DOHH2 (cell line): ENCODE data around the gene IDH3B.

Experiments
- H3F3A ChIP-seq: fragments of 200-600 bp; sonication (generic), shearing (Covaris generic); 2 replicates; pipeline ENCODE4 v1.6.0; 2016; ENCODE audit warnings: antibody characterized with exemption, mild to moderate bottlenecking; ENCODE audit not compliant: control insufficient read depth, insufficient read depth
- H3K27ac ChIP-seq: fragments of 200-600 bp; sonication (generic); 2 replicates; pipeline ENCODE4 v1.5.1; 2014; ENCODE audit warnings: low read depth, mild to moderate bottlenecking, low read length, moderate library complexity
- H3K27me3 ChIP-seq: fragments of 200-600 bp; sonication (generic); 2 replicates; pipeline ENCODE4 v1.6.1; 2014; ENCODE audit warnings: mild to moderate bottlenecking, low read length, mixed read lengths; ENCODE audit not compliant: control insufficient read depth
- H3K36me3 ChIP-seq: fragments of 200-600 bp; sonication (generic); 2 replicates; pipeline ENCODE4 v1.6.1; 2014; ENCODE audit warnings: mild to moderate bottlenecking, low read length, moderate library complexity, mixed read lengths; ENCODE audit not compliant: control insufficient read depth
- H3K4me1 ChIP-seq: fragments of 200-600 bp; sonication (generic); 2 replicates; pipeline ENCODE4 v1.6.1; 2014; ENCODE audit warnings: mild to moderate bottlenecking, low read length, mixed read lengths; ENCODE audit not compliant: control insufficient read depth
- H3K4me2 ChIP-seq: fragments of 200-600 bp; sonication (generic); 2 replicates; pipeline ENCODE4 v1.6.0; 2014; ENCODE audit warnings: mild to moderate bottlenecking, low read length, moderate library complexity
- H3K4me3 ChIP-seq: fragments of 200-600 bp; sonication (generic); 2 replicates; pipeline ENCODE4 v1.5.1; 2014; ENCODE audit warnings: mild to moderate bottlenecking, low read length, mixed read lengths
- H3K79me2 ChIP-seq: fragments of 200-600 bp; sonication (generic); 2 replicates; pipeline ENCODE4 v1.6.1; 2014; ENCODE audit warnings: mild to moderate bottlenecking, low read length, mixed read lengths; ENCODE audit not compliant: control insufficient read depth
- H3K9me2 ChIP-seq: fragments of 200-600 bp; sonication (generic); replicated peaks from 2 replicates; pipeline ENCODE4 v1.6.1; 2014; ENCODE audit warnings: mild to moderate bottlenecking, low read length, mixed read lengths; ENCODE audit not compliant: control insufficient read depth
- H3K9me3 ChIP-seq: fragments of 200-600 bp; sonication (generic); 2 replicates; pipeline ENCODE4 v1.6.1; 2014; ENCODE audit warnings: antibody characterized with exemption, low read length, mixed read lengths; ENCODE audit not compliant: control insufficient read depth, insufficient read depth
- H4K20me1 ChIP-seq: fragments of 200-600 bp; sonication (generic); 2 replicates; pipeline ENCODE4 v1.6.0; 2014; ENCODE audit warnings: low read depth, mild to moderate bottlenecking, antibody characterized with exemption, low read length, moderate library complexity; ENCODE audit not compliant: control insufficient read depth, insufficient read depth
- CTCF ChIP-seq: fragments of 200-600 bp; sonication (generic); IDR thresholded peaks from one replicate; pipeline ENCODE4 v1.5.1; 2014; ENCODE audit warnings: antibody characterized with exemption, mild to moderate bottlenecking, low read depth, low read length; ENCODE audit not compliant: poor library complexity, severe bottlenecking
- EZH2phosphoT487 ChIP-seq: fragments of 200-600 bp; sonication (generic); IDR thresholded peaks from 2 replicates; pipeline ENCODE4 v1.6.1; 2017; ENCODE audit warnings: borderline replicate concordance, mild to moderate bottlenecking, antibody characterized with exemption, low read length, moderate library complexity, mixed read lengths

The IDH3B gene

GRCh38 chr20:2651772-2652723 lies 12.0 kb downstream of the IDH3B start, which contains the start of gene NOP56:
TSS of gene NOP56 (plus strand) at chr20:2652632. CDS start at chr20:2652661, 29 bp downstream.
- Histone ChIP-seq H3K9me2 (no peaks in the 10 kb centered on the region), H3K27ac (peak within 1 kb of the TSS; percentile 86), H3K79me2 (peaks cover 57% of the 10 kb centered on the region), H3F3A (peaks cover 54% of the 10 kb centered on the region), H3K4me1 (peaks cover 27% of the 10 kb centered on the region), H3K4me2 (peak within 1 kb of the TSS; percentile 92), H3K27me3 (no peaks in the 10 kb centered on the region), H3K9me3 (no peaks in the 10 kb centered on the region), H3K4me3 (peak within 1 kb of the TSS; percentile 99), H4K20me1 (peaks cover 31% of the 10 kb centered on the region), H3K36me3 (peaks cover 60% of the 10 kb centered on the region)
- TF ChIP-seq EZH2phosphoT487, result no peak
- no peak for TF ChIP-seq CTCF

- no peaks in the 10 kb centered on the region for H3K9me3 ChIP-seq
- H3K79me2 ChIP-seq, result no peaks in the 10 kb centered on the region
- no peaks in the 10 kb centered on the region for H3K4me1 ChIP-seq
- H3K27me3 ChIP-seq, result no peaks in the 10 kb centered on the region
- H3K9me2 ChIP-seq, result no peaks in the 10 kb centered on the region
- H4K20me1 ChIP-seq, result no peaks in the 10 kb centered on the region
- no peak overlapping the region for H3K4me2 ChIP-seq
- H3K36me3 ChIP-seq, result no peaks in the 10 kb centered on the region
- H3F3A ChIP-seq, result peaks cover 6% of the 10 kb centered on the region
- no peak overlapping the region for H3K27ac ChIP-seq
- H3K4me3 ChIP-seq, result no peak overlapping the region
- TF ChIP-seq EZH2phosphoT487, result no peak
- no peak for TF ChIP-seq CTCF
Observed at GRCh38 chr20:2643708-2644107, 20.3 kb downstream of the IDH3B start.

DNA sequence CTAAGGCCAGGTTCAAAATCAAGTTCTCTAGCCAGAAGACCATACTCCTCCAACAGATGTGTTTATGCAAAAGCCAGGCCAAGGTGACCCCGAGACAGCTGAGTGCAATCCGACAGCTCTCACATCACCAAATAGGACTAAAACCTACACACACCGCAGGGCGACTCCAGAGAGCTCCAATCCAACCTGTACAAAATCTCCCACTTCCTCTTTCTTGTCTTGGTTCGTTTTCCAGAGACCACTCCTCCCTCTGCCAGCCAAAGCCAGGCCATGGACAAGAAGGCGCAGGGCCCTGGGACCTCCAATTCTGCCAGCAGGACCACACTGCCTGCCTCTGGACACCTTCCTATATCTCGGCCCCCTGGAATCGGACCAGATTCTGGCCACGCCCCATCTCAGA lies 23.1 kb downstream of the IDH3B start:
- no peaks in the 10 kb centered on the region for H4K20me1 ChIP-seq
- H3K9me3 ChIP-seq, result no peaks in the 10 kb centered on the region
- H3K4me2 ChIP-seq, result no peak overlapping the region
- H3K36me3 ChIP-seq, result no peaks in the 10 kb centered on the region
- H3K79me2 ChIP-seq, result no peaks in the 10 kb centered on the region
- no peak overlapping the region for H3K4me3 ChIP-seq
- H3K4me1 ChIP-seq, result no peaks in the 10 kb centered on the region
- H3K27me3 ChIP-seq, result 0 out of 2 replicates have a peak, but pooled peaks cover 3% of the 10 kb centered on the region
- TF ChIP-seq EZH2phosphoT487 (no peak), CTCF (no peak)
- no peak overlapping the region for H3K27ac ChIP-seq
- no peaks in the 10 kb centered on the region for H3F3A ChIP-seq
- no peaks in the 10 kb centered on the region for H3K9me2 ChIP-seq
